ENCODE measurements around the gene TMEM69. TPM values are rescaled to one million over a fixed set of nuclear protein-coding genes. Genes with fewer than 3 reads are reported as not detected.

TMEM69 gene
- total RNA-seq, 1 experiment from 2014 or later: 21.1 TPM

DNA sequence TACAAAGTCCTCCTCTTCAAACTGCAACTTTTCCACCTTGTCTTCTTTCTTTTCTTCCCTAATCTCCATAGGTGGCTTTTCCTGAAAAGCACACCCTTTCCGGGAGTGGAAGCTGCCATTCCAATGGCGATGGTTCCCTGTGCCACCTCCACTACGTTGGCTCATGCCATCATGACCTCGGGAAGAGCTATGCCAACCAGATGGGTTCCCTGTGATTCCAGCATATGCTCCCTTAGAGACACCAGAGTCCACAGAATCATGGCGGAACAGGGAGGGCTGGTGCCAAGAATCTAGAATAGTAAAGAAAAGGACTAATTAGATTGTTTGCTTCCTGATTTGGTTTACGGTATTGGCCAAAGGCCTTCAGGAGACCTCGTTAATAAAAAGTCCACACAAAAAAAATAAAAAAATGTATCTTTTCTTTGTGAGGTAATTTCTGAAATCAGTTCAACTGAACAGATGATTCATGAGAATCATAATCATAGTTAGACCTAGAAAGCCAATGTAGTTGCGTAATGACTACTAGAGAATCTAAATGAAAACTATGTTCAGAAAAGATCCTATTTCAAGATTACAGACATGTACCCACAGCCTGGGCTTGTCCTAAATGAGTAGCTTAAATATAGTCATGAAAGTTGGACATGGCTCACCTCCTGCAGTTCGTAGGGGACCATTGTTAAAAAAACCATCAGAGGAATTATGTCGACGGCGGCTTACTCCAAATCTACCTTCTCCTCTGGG lies 33.3 kb upstream of the TMEM69 start:
- Mint-ChIP-seq H3K36me3 (ENCODE audit: insufficient read depth, unreplicated experiment) (peaks cover 93% of the 10 kb centered on the region), H3K9me3 (ENCODE audit: unreplicated experiment) (no peaks in the 10 kb centered on the region)
- BruUV-seq (replicated peaks): no TSS peak

DNA sequence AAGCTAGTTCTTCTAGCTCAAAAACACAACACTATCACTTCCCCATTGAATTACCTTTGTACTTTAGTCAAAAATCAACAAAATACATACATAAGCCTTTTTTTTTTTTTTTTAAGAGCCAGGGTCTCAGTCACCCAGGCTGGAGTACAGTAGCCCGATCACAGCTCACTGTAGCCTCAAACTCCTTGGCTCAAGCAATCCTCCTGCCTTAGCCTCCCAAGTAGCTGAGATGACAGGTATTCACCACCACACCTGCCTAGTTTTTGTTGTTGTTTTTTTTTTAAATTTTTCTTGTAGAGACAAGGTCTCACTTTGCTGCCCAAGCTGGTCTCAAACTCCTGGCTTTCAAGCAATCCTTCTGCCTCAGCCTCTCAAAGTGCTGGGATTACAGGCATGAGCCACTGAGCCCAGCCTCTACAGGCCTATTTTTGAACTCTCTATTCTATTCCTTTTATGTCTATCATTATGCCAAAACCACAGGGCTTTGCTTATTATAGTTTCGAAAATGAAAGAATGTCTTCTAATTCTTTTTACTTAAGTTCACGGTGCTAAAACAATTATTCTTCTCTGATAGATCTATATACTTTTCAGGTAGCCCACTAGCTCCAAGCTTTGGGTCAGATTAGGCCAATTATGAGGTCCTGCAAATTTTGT lies 31.3 kb upstream of the TMEM69 start:
- Mint-ChIP-seq H3K9me3 (ENCODE audit: unreplicated experiment) (no peaks in the 10 kb centered on the region), H3K4me1 (ENCODE audit: insufficient read depth, unreplicated experiment) (peaks cover 14% of the 10 kb centered on the region), H3K36me3 (ENCODE audit: insufficient read depth, unreplicated experiment) (peaks cover 90% of the 10 kb centered on the region), H3K27ac (ENCODE audit: low read depth, unreplicated experiment) (peak overlapping the region; percentile 46), H3K4me3 (ENCODE audit: unreplicated experiment) (no peak overlapping the region), H3K27me3 (ENCODE audit: insufficient read depth, unreplicated experiment) (no peaks in the 10 kb centered on the region)
- CTCF ChIA-PET: interaction anchor here (0.6 kb wide), 1 partner anchor 519 kb away, joined by 3 read pairs; no protein-coding TSS in a partner anchor
- TF ChIP-seq, protein P1, sequence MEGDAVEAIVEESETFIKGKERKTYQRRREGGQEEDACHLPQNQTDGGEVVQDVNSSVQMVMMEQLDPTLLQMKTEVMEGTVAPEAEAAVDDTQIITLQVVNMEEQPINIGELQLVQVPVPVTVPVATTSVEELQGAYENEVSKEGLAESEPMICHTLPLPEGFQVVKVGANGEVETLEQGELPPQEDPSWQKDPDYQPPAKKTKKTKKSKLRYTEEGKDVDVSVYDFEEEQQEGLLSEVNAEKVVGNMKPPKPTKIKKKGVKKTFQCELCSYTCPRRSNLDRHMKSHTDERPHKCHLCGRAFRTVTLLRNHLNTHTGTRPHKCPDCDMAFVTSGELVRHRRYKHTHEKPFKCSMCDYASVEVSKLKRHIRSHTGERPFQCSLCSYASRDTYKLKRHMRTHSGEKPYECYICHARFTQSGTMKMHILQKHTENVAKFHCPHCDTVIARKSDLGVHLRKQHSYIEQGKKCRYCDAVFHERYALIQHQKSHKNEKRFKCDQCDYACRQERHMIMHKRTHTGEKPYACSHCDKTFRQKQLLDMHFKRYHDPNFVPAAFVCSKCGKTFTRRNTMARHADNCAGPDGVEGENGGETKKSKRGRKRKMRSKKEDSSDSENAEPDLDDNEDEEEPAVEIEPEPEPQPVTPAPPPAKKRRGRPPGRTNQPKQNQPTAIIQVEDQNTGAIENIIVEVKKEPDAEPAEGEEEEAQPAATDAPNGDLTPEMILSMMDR (IDR thresholded peaks at IDR 0.05; ENCODE audit: unreplicated experiment): no peak
- BruUV-seq (replicated peaks): no TSS peak
- no peak for DNase-seq (ENCODE audit: unreplicated experiment)
- intact Hi-C loops (cut with micrococcal nuclease): no loop called here
- POLR2A ChIA-PET: interaction anchor here (1.0 to 4.5 kb wide), 4 partner anchors 22 to 32 kb away, joined by 3 to 36 read pairs (median 7); partner anchors contain the start of gene GPBP1L1

More for the DNA sequence above, 33.3 kb upstream of the TMEM69 start:
- Mint-ChIP-seq H3K27me3 (ENCODE audit: insufficient read depth, unreplicated experiment) (no peaks in the 10 kb centered on the region), H3K4me3 (ENCODE audit: unreplicated experiment) (no peak overlapping the region), H3K4me1 (ENCODE audit: insufficient read depth, unreplicated experiment) (peaks cover 14% of the 10 kb centered on the region), H3K27ac (ENCODE audit: low read depth, unreplicated experiment) (peak overlapping the region; percentile 8)
- CTCF ChIA-PET: no interaction called here
- peak; percentile 46 for DNase-seq (ENCODE audit: unreplicated experiment)
- POLR2A ChIA-PET: interaction anchor here (0.8 to 4.5 kb wide), 9 partner anchors 8 to 133 kb away, joined by 3 to 36 read pairs (median 6); partner anchors contain the start of genes GPBP1L1, PRDX1 and TMEM69
- intact Hi-C loops (cut with micrococcal nuclease): no loop called here
- TF ChIP-seq, protein P1 (IDR thresholded peaks at IDR 0.05; ENCODE audit: unreplicated experiment): no peak

DNA sequence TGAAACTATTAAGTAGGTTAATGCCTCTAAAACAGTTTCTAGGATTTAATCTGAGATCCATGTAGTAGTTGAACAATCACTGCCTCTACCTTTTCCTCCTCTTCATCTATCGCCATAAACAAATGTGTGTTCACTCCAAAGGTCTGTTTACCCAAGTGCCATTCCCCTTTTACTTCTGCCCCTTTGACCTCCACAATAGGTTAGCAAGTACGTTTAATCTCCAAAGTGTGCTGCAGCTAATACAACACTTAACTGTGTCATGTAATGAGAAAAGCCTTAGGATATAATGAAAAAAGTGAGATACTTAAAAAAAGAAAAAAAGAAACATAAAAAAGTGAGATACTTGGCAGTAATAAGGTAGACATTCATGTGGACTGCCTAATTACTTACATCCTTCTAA lies 29.8 kb upstream of the TMEM69 start:
- Mint-ChIP-seq H3K4me3 (ENCODE audit: unreplicated experiment) (no peak overlapping the region), H3K27ac (ENCODE audit: low read depth, unreplicated experiment) (peak overlapping the region; percentile 57), H3K36me3 (ENCODE audit: insufficient read depth, unreplicated experiment) (peaks cover 90% of the 10 kb centered on the region), H3K9me3 (ENCODE audit: unreplicated experiment) (no peaks in the 10 kb centered on the region), H3K27me3 (ENCODE audit: insufficient read depth, unreplicated experiment) (no peaks in the 10 kb centered on the region), H3K4me1 (ENCODE audit: insufficient read depth, unreplicated experiment) (peaks cover 14% of the 10 kb centered on the region)
- POLR2A ChIA-PET: interaction anchor here (0.7 to 4.5 kb wide), 3 partner anchors 25 to 232 kb away, joined by 3 to 36 read pairs (median 5); partner anchors contain the start of gene GPBP1L1
- CTCF ChIA-PET: no interaction called here
- TF ChIP-seq, protein P1 (IDR thresholded peaks at IDR 0.05; ENCODE audit: unreplicated experiment): no peak
- intact Hi-C loops (cut with micrococcal nuclease): no loop called here
- DNase-seq (ENCODE audit: unreplicated experiment): no peak
- no TSS peak for BruUV-seq (replicated peaks)

DNA sequence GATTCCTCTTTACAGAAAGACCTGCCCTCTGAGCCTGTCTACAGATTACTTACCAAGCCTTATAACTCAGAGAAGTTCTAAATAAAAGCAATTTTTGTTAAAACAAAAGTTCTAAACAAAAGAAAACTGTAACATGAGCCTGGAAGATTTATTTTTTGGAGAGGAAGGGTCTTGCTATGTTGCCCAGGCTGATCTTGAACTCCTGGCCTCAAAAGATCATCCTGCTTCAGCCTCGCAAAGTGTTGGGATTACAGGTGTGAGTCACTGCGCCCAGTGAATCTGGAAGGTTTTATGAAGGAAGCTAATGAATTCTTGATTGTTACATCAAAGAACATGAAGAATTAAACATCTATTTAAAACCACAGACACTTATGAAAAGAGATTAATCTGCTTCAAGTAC lies 28.8 kb upstream of the TMEM69 start:
- TF ChIP-seq, protein P1 (IDR thresholded peaks at IDR 0.05; ENCODE audit: unreplicated experiment): no peak
- no peak overlapping the region for H3K4me3 Mint-ChIP-seq (ENCODE audit: unreplicated experiment)
- no peaks in the 10 kb centered on the region for H3K9me3 Mint-ChIP-seq (ENCODE audit: unreplicated experiment)
- BruUV-seq (replicated peaks): no TSS peak
- H3K27me3 Mint-ChIP-seq (ENCODE audit: insufficient read depth, unreplicated experiment): no peaks in the 10 kb centered on the region
- peaks cover 89% of the 10 kb centered on the region for H3K36me3 Mint-ChIP-seq (ENCODE audit: insufficient read depth, unreplicated experiment)
- POLR2A ChIA-PET: interaction anchor here (1.0 to 1.1 kb wide), 2 partner anchors 10 to 27 kb away, joined by 3 to 5 read pairs; partner anchors contain the start of gene GPBP1L1
- no peak for DNase-seq (ENCODE audit: unreplicated experiment)
- peaks cover 14% of the 10 kb centered on the region for H3K4me1 Mint-ChIP-seq (ENCODE audit: insufficient read depth, unreplicated experiment)
- H3K27ac Mint-ChIP-seq (ENCODE audit: low read depth, unreplicated experiment): peak overlapping the region; percentile 57
- intact Hi-C loops (cut with micrococcal nuclease): no loop called here
- CTCF ChIA-PET: no interaction called here

All from MCF 10A (cell line).